NT2/D1 (cell line): ENCODE data around the gene TMX4.
"Not testable (repeated sequence)": the region's sequence is repeated elsewhere in the genome, so short reads cannot be mapped to it uniquely, and the experiment has no call there.

Experiments
- DNase-seq: peaks from one replicate; pipeline ENCODE4 v3.0.0-alpha.2; 2011; ENCODE audit warnings: low read depth, low spot score
- H3K27me3 ChIP-seq: 2 replicates; pipeline ENCODE4 v1.6.0; 2011; ENCODE audit warnings: mild to moderate bottlenecking; ENCODE audit not compliant: insufficient read length, insufficient read depth
- H3K36me3 ChIP-seq: 2 replicates; pipeline ENCODE4 v1.6.1; 2011; ENCODE audit warnings: mild to moderate bottlenecking, low read length, mixed read lengths; ENCODE audit not compliant: insufficient read depth, insufficient read length
- H3K4me1 ChIP-seq: 2 replicates; pipeline ENCODE4 v1.5.1; 2011; ENCODE audit not compliant: insufficient read depth, insufficient read length
- H3K4me3 ChIP-seq: 2 replicates; pipeline ENCODE4 v1.5.1; 2011; ENCODE audit warnings: low read depth; ENCODE audit not compliant: insufficient read length
- H3K9ac ChIP-seq: 2 replicates; pipeline ENCODE4 v1.6.0; 2011; ENCODE audit warnings: low read depth; ENCODE audit not compliant: insufficient read length
- H3K9me3 ChIP-seq: 2 replicates; pipeline ENCODE4 v1.5.1; 2011; ENCODE audit warnings: mild to moderate bottlenecking, low read length; ENCODE audit not compliant: insufficient read depth
- SUZ12 ChIP-seq: IDR thresholded peaks from 2 replicates; pipeline ENCODE4 v1.6.1; 2011; ENCODE audit not compliant: insufficient read length, insufficient read depth; ENCODE audit errors: extremely low read depth
- YY1 ChIP-seq: IDR thresholded peaks from 2 replicates; pipeline ENCODE4 v1.6.1; 2011; ENCODE audit not compliant: insufficient read length, insufficient read depth
- ZNF274 ChIP-seq: IDR thresholded peaks from 2 replicates; pipeline ENCODE4 v1.6.1; 2011; ENCODE audit warnings: mild to moderate bottlenecking, low read depth, low read length

Gene TMX4

GRCh38 chr20:8033151-8033841 lies 13.7 kb upstream of the TMX4 start:
- Histone ChIP-seq H3K27me3 (no peaks in the 10 kb centered on the region), H3K9me3 (no peaks in the 10 kb centered on the region), H3K36me3 (no peaks in the 10 kb centered on the region), H3K4me1 (no peaks in the 10 kb centered on the region), H3K9ac (no peak overlapping the region), H3K4me3 (no peak overlapping the region)
- DNase-seq: no peak
- no peak for TF ChIP-seq ZNF274
- no peak for TF ChIP-seq YY1
- no peak for TF ChIP-seq SUZ12

- TF ChIP-seq ZNF274 (no peak), YY1 (no peak), SUZ12 (no peak)
- H3K4me3 ChIP-seq: no peak overlapping the region
- no peak overlapping the region for H3K9ac ChIP-seq
- H3K27me3 ChIP-seq: no peaks in the 10 kb centered on the region
- no peaks in the 10 kb centered on the region for H3K36me3 ChIP-seq
- no peaks in the 10 kb centered on the region for H3K4me1 ChIP-seq
- no peak for DNase-seq
- no peaks in the 10 kb centered on the region for H3K9me3 ChIP-seq
Measured at GRCh38 chr20:8032499-8032898, 12.9 kb upstream of the TMX4 start.

GRCh38 chr20:8031539-8031938 lies 12.0 kb upstream of the TMX4 start:
- not testable (repeated sequence) for H3K36me3 ChIP-seq, H3K9me3 ChIP-seq, H3K4me3 ChIP-seq, H3K27me3 ChIP-seq, DNase-seq, H3K4me1 ChIP-seq, H3K9ac ChIP-seq

GRCh38 chr20:8021541-8022269 lies 2.1 kb upstream of the TMX4 start:
- H3K9ac ChIP-seq: no peak overlapping the region
- no peak for DNase-seq
- no peaks in the 10 kb centered on the region for H3K9me3 ChIP-seq
- H3K4me3 ChIP-seq: no peak overlapping the region
- H3K27me3 ChIP-seq: no peaks in the 10 kb centered on the region
- no peaks in the 10 kb centered on the region for H3K36me3 ChIP-seq
- no peak for TF ChIP-seq YY1
- no peak for TF ChIP-seq ZNF274
- no peak for TF ChIP-seq SUZ12
- no peaks in the 10 kb centered on the region for H3K4me1 ChIP-seq

GRCh38 chr20:8020314-8021079 lies 936 bp upstream of the TMX4 start:
- DNase-seq: no peak
- Histone ChIP-seq H3K9ac (no peak overlapping the region), H3K36me3 (no peaks in the 10 kb centered on the region), H3K9me3 (no peaks in the 10 kb centered on the region), H3K27me3 (no peaks in the 10 kb centered on the region), H3K4me1 (no peaks in the 10 kb centered on the region), H3K4me3 (no peak overlapping the region)
- TF ChIP-seq ZNF274 (no peak), SUZ12 (no peak), YY1 (no peak)

GRCh38 chr20:8019998-8020247 lies 362 bp upstream of the TMX4 start:
- Histone ChIP-seq H3K36me3 (no peaks in the 10 kb centered on the region), H3K9me3 (no peaks in the 10 kb centered on the region), H3K4me1 (no peaks in the 10 kb centered on the region), H3K4me3 (peak overlapping the region; percentile 76), H3K27me3 (no peaks in the 10 kb centered on the region), H3K9ac (no peak overlapping the region)
- TF ChIP-seq YY1 (no peak), ZNF274 (no peak), SUZ12 (no peak)
- DNase-seq: no peak

DNA sequence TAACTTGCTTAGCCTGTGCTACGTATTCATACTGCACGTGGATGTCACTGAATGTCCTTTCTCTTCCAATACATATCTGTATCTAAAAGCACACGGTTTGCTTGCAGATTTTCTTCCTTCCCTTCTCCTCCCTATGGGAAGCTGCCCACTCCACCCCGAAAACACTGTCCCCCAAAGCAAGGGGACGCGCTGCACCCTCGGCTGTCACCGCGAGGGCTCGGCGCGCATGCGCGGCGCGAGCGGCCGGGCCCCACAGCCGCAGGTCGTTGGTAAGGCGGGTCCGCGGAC lies 659 bp downstream of the TMX4 start:
- H3K9ac ChIP-seq: peak overlapping the region; percentile 88
- no peaks in the 10 kb centered on the region for H3K36me3 ChIP-seq
- peak overlapping the region; percentile 76 for H3K4me3 ChIP-seq
- no peaks in the 10 kb centered on the region for H3K27me3 ChIP-seq
- peak; percentile 62 for DNase-seq
- no peaks in the 10 kb centered on the region for H3K9me3 ChIP-seq
- H3K4me1 ChIP-seq: no peaks in the 10 kb centered on the region
- TF ChIP-seq YY1: no peak
- TF ChIP-seq ZNF274: no peak
- TF ChIP-seq SUZ12: no peak
